ENCODE measurements around the gene BANP. TPM values are rescaled to one million over a fixed set of nuclear protein-coding genes. Genes with fewer than 3 reads are reported as not detected.

BANP gene
- polyA plus RNA-seq, 1 of the 3 experiments (the other 2 are of a cell fraction) = 16.8 TPM

DNA sequence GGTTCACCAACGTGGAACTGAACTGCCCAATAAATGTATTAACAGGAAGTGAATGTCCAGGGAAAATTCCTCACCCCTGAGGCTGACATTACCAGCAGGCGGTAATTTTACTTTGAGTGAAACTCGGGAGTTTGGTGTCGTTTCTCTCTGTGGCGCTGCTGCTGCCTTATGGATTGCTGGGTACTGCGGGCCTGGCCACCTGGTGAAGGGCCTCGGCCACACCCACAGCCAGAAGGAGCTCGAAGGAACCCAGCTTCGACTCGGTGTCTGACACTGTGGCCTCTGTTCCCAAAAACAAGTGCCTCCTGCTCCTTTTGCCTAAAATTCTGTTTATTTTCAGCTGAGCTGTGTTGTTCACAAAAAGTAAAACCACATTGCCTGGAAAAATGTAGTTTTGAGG lies 115.0 kb downstream of the BANP start:
- H3K79me2 ChIP-seq (ENCODE audit: insufficient read depth) = no peaks in the 10 kb centered on the region
- no peak overlapping the region for H3K9ac ChIP-seq
- H3F3A ChIP-seq (replicated peaks; ENCODE audit: insufficient read depth) = no peaks in the 10 kb centered on the region
- no peaks in the 10 kb centered on the region for H3K9me2 ChIP-seq
- no peaks in the 10 kb centered on the region for H3K27me3 ChIP-seq (ENCODE audit: insufficient read depth)
- no peak overlapping the region for H3K4me2 ChIP-seq
- POLR2A ChIA-PET = interaction anchor here (1.1 kb wide), 1 partner anchor 70 kb away, joined by 3 read pairs; no protein-coding TSS in a partner anchor
- H4K20me1 ChIP-seq (ENCODE audit: insufficient read depth) = no peaks in the 10 kb centered on the region
- 90% methylated on average over 9 of the region's 10 CpGs for WGBS (ENCODE audit: low lambda C conversion rate)
- no peak overlapping the region for H3K4me3 ChIP-seq (ENCODE audit: low read depth in 2 of 2, low read length in 1 of 2)
- no peak for DNase-seq
- no peak overlapping the region for H3K27ac ChIP-seq (ENCODE audit: low read depth in 2 of 2, low read length in 1 of 2)
- H3K36me3 ChIP-seq (replicated peaks in 1 of 2; ENCODE audit: control insufficient read depth in 1 of 2, insufficient read depth in 2 of 2, low read length in 1 of 2) = peaks cover 0 to 10% of the 10 kb centered on the region in 2 experiments
- peaks cover 0 to 34% of the 10 kb centered on the region in 2 experiments; a peak in 3 of 4 replicates for H3K4me1 ChIP-seq (ENCODE audit: control insufficient read depth in 1 of 2, insufficient read depth in 2 of 2, low read depth in 1 of 2, low read length in 1 of 2)
- no peak overlapping the region for H2AFZ ChIP-seq (ENCODE audit: low read depth)
- no peaks in the 10 kb centered on the region for H3K9me3 ChIP-seq
- CTCF ChIA-PET = interaction anchor here (1.3 kb wide), 1 partner anchor 372 kb away, joined by 4 read pairs; no protein-coding TSS in a partner anchor
- no peak for TF ChIP-seq NFIC (IDR thresholded peaks at IDR 0.05; ENCODE audit: borderline replicate concordance)

DNA sequence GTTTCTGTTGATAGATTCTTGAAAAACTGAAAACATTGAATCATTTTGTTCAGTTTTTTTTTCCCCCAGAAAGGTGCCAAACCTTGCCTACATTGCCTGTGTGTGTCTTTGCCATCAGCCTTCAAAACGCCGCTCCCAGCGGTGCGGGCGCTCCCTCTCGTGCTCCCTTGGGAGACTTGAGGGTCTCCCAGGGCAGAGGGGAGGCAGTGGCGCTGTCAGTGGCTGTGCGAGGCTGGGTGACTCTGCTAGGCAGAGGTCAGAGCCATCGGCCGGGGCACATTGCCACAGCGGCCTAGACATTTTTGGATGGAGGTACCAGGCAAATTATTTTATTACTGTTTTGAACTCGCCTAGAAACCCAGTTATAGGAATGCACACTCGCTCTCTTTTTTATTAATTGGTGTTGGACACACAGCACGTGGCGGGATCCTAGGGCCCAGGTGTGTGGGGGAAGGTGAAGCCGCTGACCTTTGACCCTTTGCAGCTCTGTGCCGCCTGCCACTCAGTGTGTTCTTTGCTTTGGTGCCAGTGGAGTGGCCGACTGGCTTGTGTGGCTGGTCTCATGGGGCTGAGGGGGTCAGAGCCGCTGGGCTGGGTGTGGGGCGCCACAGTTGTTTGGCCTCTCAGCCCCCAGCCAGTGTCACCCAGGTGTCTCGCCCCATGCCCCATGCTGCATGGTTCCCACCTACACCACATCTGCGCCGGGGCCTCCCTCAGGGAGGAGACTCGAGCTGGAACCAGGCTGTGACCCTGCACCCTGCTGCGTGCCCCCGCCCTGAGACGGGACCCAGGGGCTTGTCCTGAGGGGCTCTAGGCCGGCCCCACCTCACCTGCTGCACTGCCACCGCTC lies 115.7 kb downstream of the BANP start:
- no peaks in the 10 kb centered on the region for H3K27me3 ChIP-seq (ENCODE audit: insufficient read depth)
- H3K9me2 ChIP-seq = no peaks in the 10 kb centered on the region
- H3K9ac ChIP-seq = no peak overlapping the region
- H3F3A ChIP-seq (replicated peaks; ENCODE audit: insufficient read depth) = no peaks in the 10 kb centered on the region
- H4K20me1 ChIP-seq (ENCODE audit: insufficient read depth) = no peaks in the 10 kb centered on the region
- no peak overlapping the region for H3K4me3 ChIP-seq (ENCODE audit: low read depth in 2 of 2, low read length in 1 of 2)
- 95% methylated on average over 24 of the region's 29 CpGs for WGBS (ENCODE audit: low lambda C conversion rate)
- TF ChIP-seq RAD21 (IDR thresholded peaks at IDR 0.05; ENCODE audit: low read length) = no peak
- no peak for TF ChIP-seq JUND (IDR thresholded peaks at IDR 0.05)
- no peak for TF ChIP-seq TAF1 (IDR thresholded peaks at IDR 0.05; ENCODE audit: borderline replicate concordance, low read depth, low read length)
- no peak for TF ChIP-seq YY1 (IDR thresholded peaks at IDR 0.05; ENCODE audit: low read depth)
- TF ChIP-seq, protein P1, sequence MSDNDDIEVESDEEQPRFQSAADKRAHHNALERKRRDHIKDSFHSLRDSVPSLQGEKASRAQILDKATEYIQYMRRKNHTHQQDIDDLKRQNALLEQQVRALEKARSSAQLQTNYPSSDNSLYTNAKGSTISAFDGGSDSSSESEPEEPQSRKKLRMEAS (IDR thresholded peaks at IDR 0.05; ENCODE audit: low read depth) = no peak
- TF ChIP-seq TCF12 (IDR thresholded peaks at IDR 0.05) = no peak
- no peak for TF ChIP-seq FOXM1 (IDR thresholded peaks at IDR 0.05; ENCODE audit: low read depth)
- TF ChIP-seq, protein P2, sequence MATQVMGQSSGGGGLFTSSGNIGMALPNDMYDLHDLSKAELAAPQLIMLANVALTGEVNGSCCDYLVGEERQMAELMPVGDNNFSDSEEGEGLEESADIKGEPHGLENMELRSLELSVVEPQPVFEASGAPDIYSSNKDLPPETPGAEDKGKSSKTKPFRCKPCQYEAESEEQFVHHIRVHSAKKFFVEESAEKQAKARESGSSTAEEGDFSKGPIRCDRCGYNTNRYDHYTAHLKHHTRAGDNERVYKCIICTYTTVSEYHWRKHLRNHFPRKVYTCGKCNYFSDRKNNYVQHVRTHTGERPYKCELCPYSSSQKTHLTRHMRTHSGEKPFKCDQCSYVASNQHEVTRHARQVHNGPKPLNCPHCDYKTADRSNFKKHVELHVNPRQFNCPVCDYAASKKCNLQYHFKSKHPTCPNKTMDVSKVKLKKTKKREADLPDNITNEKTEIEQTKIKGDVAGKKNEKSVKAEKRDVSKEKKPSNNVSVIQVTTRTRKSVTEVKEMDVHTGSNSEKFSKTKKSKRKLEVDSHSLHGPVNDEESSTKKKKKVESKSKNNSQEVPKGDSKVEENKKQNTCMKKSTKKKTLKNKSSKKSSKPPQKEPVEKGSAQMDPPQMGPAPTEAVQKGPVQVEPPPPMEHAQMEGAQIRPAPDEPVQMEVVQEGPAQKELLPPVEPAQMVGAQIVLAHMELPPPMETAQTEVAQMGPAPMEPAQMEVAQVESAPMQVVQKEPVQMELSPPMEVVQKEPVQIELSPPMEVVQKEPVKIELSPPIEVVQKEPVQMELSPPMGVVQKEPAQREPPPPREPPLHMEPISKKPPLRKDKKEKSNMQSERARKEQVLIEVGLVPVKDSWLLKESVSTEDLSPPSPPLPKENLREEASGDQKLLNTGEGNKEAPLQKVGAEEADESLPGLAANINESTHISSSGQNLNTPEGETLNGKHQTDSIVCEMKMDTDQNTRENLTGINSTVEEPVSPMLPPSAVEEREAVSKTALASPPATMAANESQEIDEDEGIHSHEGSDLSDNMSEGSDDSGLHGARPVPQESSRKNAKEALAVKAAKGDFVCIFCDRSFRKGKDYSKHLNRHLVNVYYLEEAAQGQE (IDR thresholded peaks at IDR 0.05; ENCODE audit: low read depth, low read length) = no peak
- no peak for TF ChIP-seq GATA2 (CRISPR knock-in tag; IDR thresholded peaks at IDR 0.05)
- no peak for TF ChIP-seq NRF1 (IDR thresholded peaks at IDR 0.05; ENCODE audit: low read depth, low read length)
- TF ChIP-seq EZH2phosphoT487 (IDR thresholded peaks at IDR 0.05; ENCODE audit: borderline replicate concordance, low read depth) = no peak
- no peak for DNase-seq
- H3K79me2 ChIP-seq (ENCODE audit: insufficient read depth) = no peaks in the 10 kb centered on the region
- POLR2A ChIA-PET = interaction anchor here (0.5 kb wide), 1 partner anchor 182 kb away, joined by 3 read pairs; no protein-coding TSS in a partner anchor
- H2AFZ ChIP-seq (ENCODE audit: low read depth) = no peak overlapping the region
- no peak overlapping the region; a peak in 1 of 4 replicates for H3K27ac ChIP-seq (ENCODE audit: low read depth in 2 of 2, low read length in 1 of 2)
- H3K36me3 ChIP-seq (replicated peaks in 1 of 2; ENCODE audit: control insufficient read depth in 1 of 2, insufficient read depth in 2 of 2, low read length in 1 of 2) = peaks cover 0 to 10% of the 10 kb centered on the region in 2 experiments
- CTCF ChIA-PET = interaction anchor here (1.3 kb wide), 1 partner anchor 371 kb away, joined by 4 read pairs; no protein-coding TSS in a partner anchor
- H3K4me1 ChIP-seq (ENCODE audit: control insufficient read depth in 1 of 2, insufficient read depth in 2 of 2, low read depth in 1 of 2, low read length in 1 of 2) = peaks cover 0 to 30% of the 10 kb centered on the region in 2 experiments; a peak in 3 of 4 replicates
- H3K4me2 ChIP-seq = no peak overlapping the region
- no peaks in the 10 kb centered on the region for H3K9me3 ChIP-seq
